CD4-positive, alpha-beta T cell treated with Interleukin-10 for 1 hour (primary cell): ENCODE data around the gene SKIL.

ENCODE experiments used
- DNase-seq: peaks from one replicate; pipeline ENCODE4 v3.0.0-alpha.2; 2020

SKIL gene

DNA sequence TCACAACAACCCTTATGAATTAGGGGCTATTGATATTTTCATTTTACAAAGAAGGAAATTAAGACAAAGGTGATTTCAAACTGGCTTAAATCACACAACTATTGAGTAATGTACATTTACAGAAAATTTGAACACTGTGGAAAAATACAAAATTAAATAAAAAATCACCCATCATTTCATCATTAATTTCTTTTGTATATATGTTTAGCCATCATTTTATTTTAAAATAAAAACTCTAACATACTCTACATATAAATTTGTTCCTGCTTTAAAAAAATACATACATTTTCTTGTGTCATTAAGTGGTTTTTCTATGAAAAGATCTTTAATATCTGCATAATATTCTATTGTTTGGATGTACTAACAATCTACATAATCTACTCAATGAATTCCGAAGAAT is 81.3 kb downstream of the SKIL start:
- no peak for DNase-seq

DNA sequence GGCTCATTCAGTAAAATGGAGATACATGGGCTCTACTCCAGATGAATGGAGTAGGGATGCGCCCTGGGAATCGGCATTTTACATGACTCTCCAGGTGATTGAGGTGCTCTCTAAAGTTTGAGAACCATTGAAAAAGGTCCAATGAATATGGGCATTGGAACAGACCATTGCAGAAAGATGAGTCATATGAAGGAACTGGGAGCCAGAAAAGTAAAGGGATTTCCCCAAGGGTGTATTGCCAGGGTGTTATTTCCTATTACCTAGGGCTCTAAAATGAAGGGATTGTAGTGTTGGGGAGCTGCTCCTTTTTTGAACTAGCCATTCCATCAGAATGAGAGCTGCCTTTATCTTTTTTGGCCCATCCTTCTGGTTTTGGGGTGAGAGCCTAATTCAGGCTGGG is 82.8 kb downstream of the SKIL start:
- no peak for DNase-seq

DNA sequence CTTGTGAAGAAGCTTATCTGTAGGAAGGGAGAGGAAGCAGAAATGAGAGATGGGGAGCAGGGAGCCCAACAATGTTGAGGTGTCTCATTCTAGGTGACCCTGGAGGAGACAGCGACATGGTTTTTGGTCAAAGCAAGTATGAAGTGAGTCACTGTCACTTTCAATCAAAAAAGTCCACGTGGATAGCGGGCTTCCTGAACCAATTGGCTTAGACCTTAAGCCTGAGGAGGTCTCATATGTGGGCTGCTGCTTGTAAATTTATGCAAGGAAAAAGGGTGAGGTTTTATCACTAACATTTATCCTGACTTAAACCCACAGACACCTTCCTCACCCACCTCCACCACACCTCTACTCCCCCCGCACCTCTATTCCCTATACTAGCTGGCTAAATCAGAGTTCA is 83.9 kb downstream of the SKIL start:
- no peak for DNase-seq

DNA sequence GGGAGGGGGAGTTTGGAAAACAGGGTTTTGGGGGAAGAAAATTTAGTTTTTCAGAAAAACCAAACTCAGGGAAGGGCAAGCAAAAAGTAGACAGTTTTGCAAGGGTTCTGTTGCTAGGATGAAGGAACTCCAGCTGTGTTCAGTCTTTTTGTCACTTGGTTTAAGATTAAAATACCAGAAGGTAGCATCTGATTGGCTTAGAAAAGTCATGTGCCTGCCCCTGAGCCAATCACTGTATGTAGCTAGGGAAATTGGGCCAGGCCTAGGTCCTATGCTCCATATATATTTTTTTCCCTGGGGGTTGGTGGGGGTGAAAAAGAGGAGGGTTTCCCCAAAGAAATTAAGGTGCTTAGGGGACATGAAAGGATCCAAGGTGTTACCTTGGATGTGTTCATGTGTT is 85.4 kb downstream of the SKIL start:
- no peak for DNase-seq

DNA sequence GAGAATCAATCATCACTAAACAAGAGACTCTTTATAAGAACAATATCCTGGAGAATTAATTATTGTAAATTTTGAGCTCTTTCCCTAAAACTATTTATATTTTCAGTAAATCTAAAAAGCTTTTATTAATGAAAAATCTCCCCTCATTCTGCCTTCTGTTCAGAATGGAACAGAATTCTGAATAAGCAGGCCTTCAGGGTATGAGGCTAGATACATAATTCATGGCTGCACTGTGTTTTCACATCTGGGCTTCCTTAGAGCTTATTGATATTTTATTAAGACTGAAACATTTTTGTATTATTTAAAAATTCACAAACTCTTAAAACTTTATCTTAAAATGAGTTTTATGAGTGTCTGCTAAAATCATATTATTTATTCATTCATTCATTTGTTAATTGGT is 85.9 kb downstream of the SKIL start:
- DNase-seq: no peak
